ENCODE data around the gene PPIF.

PPIF gene

GRCh38 chr10:79349766-79350406, 2.6 kb downstream of the PPIF start:
- no peak for DNase-seq

GRCh38 chr10:79350407-79351154, 3.3 kb downstream of the PPIF start:
- DNase-seq, result no peak

GRCh38 chr10:79351332-79351731, 4.1 kb downstream of the PPIF start:
- no peak for DNase-seq

GRCh38 chr10:79352035-79352877, 5.0 kb downstream of the PPIF start:
- no peak for DNase-seq

- no peak for DNase-seq
Measured at GRCh38 chr10:79353000-79353406, 5.7 kb downstream of the PPIF start.

GRCh38 chr10:79353726-79354125, 6.5 kb downstream of the PPIF start:
- no peak for DNase-seq

- no peak for DNase-seq
Measured at GRCh38 chr10:79354141-79354540, 6.9 kb downstream of the PPIF start.

- DNase-seq, result no peak
Measured at GRCh38 chr10:79354615-79355014, 7.3 kb downstream of the PPIF start.

GRCh38 chr10:79355420-79356017, 8.2 kb downstream of the PPIF start:
- DNase-seq, result no peak

- no peak for DNase-seq
Measured at GRCh38 chr10:79356104-79356503, 8.8 kb downstream of the PPIF start.

GRCh38 chr10:79357180-79357579, 9.9 kb downstream of the PPIF start:
- no peak for DNase-seq

GRCh38 chr10:79358811-79359210, 11.5 kb downstream of the PPIF start:
- DNase-seq, result no peak

- no peak for DNase-seq
Measured at GRCh38 chr10:79359816-79360498, 12.7 kb downstream of the PPIF start.

- no peak for DNase-seq
Measured at GRCh38 chr10:79360499-79361342, 13.5 kb downstream of the PPIF start.

- no peak for DNase-seq
Measured at GRCh38 chr10:79361726-79362397, 14.6 kb downstream of the PPIF start.

- no peak for DNase-seq
Measured at GRCh38 chr10:79367426-79368189, 20.3 kb downstream of the PPIF start.

GRCh38 chr10:79372871-79373270, 25.6 kb downstream of the PPIF start:
- DNase-seq, result no peak

GRCh38 chr10:79374312-79375191, 27.3 kb downstream of the PPIF start:
- DNase-seq, result peak; percentile 67

Measured in activated T-cell treated with anti-CD3 and anti-CD28 coated beads for 4 hours (primary cell).